HG03432 (cell line): ENCODE data around the gene CDKN2AIPNL.
"Not testable (repeated sequence)": the region's sequence is repeated elsewhere in the genome, so short reads cannot be mapped to it uniquely, and the experiment has no call there.

Source experiments
- ATAC-seq: cut with Tn5 transposase; IDR thresholded peaks from one replicate; pipeline ENCODE4 v1.9.1; 2021; ENCODE audit warnings: mild to moderate bottlenecking, moderate library complexity; ENCODE audit not compliant: unreplicated experiment

Gene CDKN2AIPNL

GRCh38 chr5:134438721-134439123, 27.0 kb upstream of the CDKN2AIPNL start:
- ATAC-seq: no peak

- no peak for ATAC-seq
These were observed 26.3 kb upstream of the CDKN2AIPNL start for GRCh38 chr5:134437847-134438581.

- ATAC-seq: peak; percentile 3
These were observed 25.7 kb upstream of the CDKN2AIPNL start for GRCh38 chr5:134437340-134437846.

- ATAC-seq: peak; percentile 91
These were observed 25.1 kb upstream of the CDKN2AIPNL start for GRCh38 chr5:134436523-134437339.

- no peak for ATAC-seq
These were observed 23.9 kb upstream of the CDKN2AIPNL start for GRCh38 chr5:134435560-134435959.

GRCh38 chr5:134432677-134433359, 21.1 kb upstream of the CDKN2AIPNL start:
- ATAC-seq: no peak

- ATAC-seq: no peak
These were observed 20.5 kb upstream of the CDKN2AIPNL start for GRCh38 chr5:134432174-134432573.

GRCh38 chr5:134430001-134430569, 18.4 kb upstream of the CDKN2AIPNL start:
- ATAC-seq: no peak

- no peak for ATAC-seq
These were observed 15.9 kb upstream of the CDKN2AIPNL start for GRCh38 chr5:134427540-134428041.

- no peak for ATAC-seq
These were observed 14.7 kb upstream of the CDKN2AIPNL start for GRCh38 chr5:134426361-134426760.

- ATAC-seq: no peak
These were observed 11.7 kb upstream of the CDKN2AIPNL start for GRCh38 chr5:134423376-134423775.

- no peak for ATAC-seq
These were observed 11.2 kb upstream of the CDKN2AIPNL start for GRCh38 chr5:134422791-134423365.

GRCh38 chr5:134421038-134421437, 9.4 kb upstream of the CDKN2AIPNL start:
- not testable (repeated sequence) for ATAC-seq

GRCh38 chr5:134420343-134420742, 8.7 kb upstream of the CDKN2AIPNL start:
- ATAC-seq: no peak

GRCh38 chr5:134418958-134419357, 7.3 kb upstream of the CDKN2AIPNL start:
- ATAC-seq: no peak

- no peak for ATAC-seq
These were observed 6.0 kb upstream of the CDKN2AIPNL start for GRCh38 chr5:134417707-134418106.

GRCh38 chr5:134413046-134413445, 1.4 kb upstream of the CDKN2AIPNL start:
- ATAC-seq: no peak

GRCh38 chr5:134411228-134411545, 494 bp downstream of the CDKN2AIPNL start:
- no peak for ATAC-seq

- no peak for ATAC-seq
These were observed 859 bp downstream of the CDKN2AIPNL start for GRCh38 chr5:134410822-134411221.

- ATAC-seq: no peak
These were observed 2.4 kb downstream of the CDKN2AIPNL start for GRCh38 chr5:134409321-134409720.

GRCh38 chr5:134406390-134406789, 5.3 kb downstream of the CDKN2AIPNL start:
- no peak for ATAC-seq
